H9 (cell line): ENCODE results near the gene ZC3H8. TPM values are rescaled to one million over a fixed set of nuclear protein-coding genes. Genes with fewer than 3 reads are reported as not detected.

ENCODE experiments used
- DNase-seq: peaks from one replicate; pipeline ENCODE4 v3.0.0-alpha.2; 2017
- H2AFZ ChIP-seq: one replicate; pipeline ENCODE4 v1.6.1; 2013; ENCODE audit warnings: mild to moderate bottlenecking, low read length, control low read depth, moderate library complexity
- H2AK5ac ChIP-seq: 2 replicates; pipeline ENCODE4 v1.6.1; 2013; ENCODE audit warnings: low read length, control low read depth, mixed read lengths; ENCODE audit not compliant: insufficient read length
- H2BK120ac ChIP-seq: one replicate; pipeline ENCODE4 v1.6.1; 2013; ENCODE audit warnings: low read depth, mild to moderate bottlenecking, low read length, control low read depth, inconsistent platforms; ENCODE audit not compliant: poor library complexity, severe bottlenecking
- H2BK12ac ChIP-seq: 2 replicates; pipeline ENCODE4 v1.6.1; 2013; ENCODE audit warnings: low read length, control low read depth, mixed read lengths, low read depth; ENCODE audit not compliant: insufficient read length
- H2BK15ac ChIP-seq: 2 replicates; pipeline ENCODE4 v1.6.1; 2013; ENCODE audit warnings: low read depth, low read length, control low read depth
- H2BK20ac ChIP-seq: one replicate; pipeline ENCODE4 v1.6.1; 2013; ENCODE audit warnings: low read depth, mild to moderate bottlenecking, low read length, control low read depth, inconsistent platforms; ENCODE audit not compliant: poor library complexity, severe bottlenecking
- H2BK5ac ChIP-seq: 2 replicates; pipeline ENCODE4 v1.6.1; 2013; ENCODE audit warnings: low read length, control low read depth, mixed read lengths; ENCODE audit not compliant: insufficient read length
- H3K14ac ChIP-seq: 2 replicates; pipeline ENCODE4 v1.6.1; 2013; ENCODE audit warnings: low read length, control low read depth; ENCODE audit not compliant: insufficient read depth
- H3K18ac ChIP-seq: 2 replicates; pipeline ENCODE4 v1.6.1; 2013; ENCODE audit warnings: low read depth, mild to moderate bottlenecking, mixed read lengths, low read length, control low read depth; ENCODE audit not compliant: insufficient read length
- H3K23ac ChIP-seq: 2 replicates; pipeline ENCODE4 v1.6.1; 2013; ENCODE audit warnings: low read length, control low read depth, mixed read lengths, low read depth; ENCODE audit not compliant: insufficient read length
- H3K23me2 ChIP-seq: 2 replicates; pipeline ENCODE4 v1.6.1; 2013; ENCODE audit warnings: low read depth, mild to moderate bottlenecking, mixed read lengths, low read length, control low read depth; ENCODE audit not compliant: insufficient read length, poor library complexity, severe bottlenecking
- H3K27ac ChIP-seq: 2 replicates; pipeline ENCODE4 v1.5.1; 2013; ENCODE audit warnings: low read length, control low read depth, mixed read lengths, low read depth; ENCODE audit not compliant: insufficient read length
- H3K27me3 ChIP-seq: 2 replicates; pipeline ENCODE4 v1.6.1; 2013; ENCODE audit warnings: low read length, control low read depth, inconsistent platforms; ENCODE audit not compliant: insufficient read depth
- H3K4ac ChIP-seq: 2 replicates; pipeline ENCODE4 v1.6.1; 2013; ENCODE audit warnings: low read depth, mild to moderate bottlenecking, control low read depth, inconsistent platforms, low read length, moderate library complexity
- H3K4me1 ChIP-seq: 2 replicates; pipeline ENCODE4 v1.6.1; 2013; ENCODE audit warnings: low read length, control low read depth, inconsistent platforms; ENCODE audit not compliant: insufficient read depth
- H3K4me2 ChIP-seq: 2 replicates; pipeline ENCODE4 v1.6.1; 2013; ENCODE audit warnings: low read length, control low read depth, mixed read lengths; ENCODE audit not compliant: insufficient read length, insufficient read depth
- H3K56ac ChIP-seq: 2 replicates; pipeline ENCODE4 v1.6.1; 2013; ENCODE audit warnings: low read depth, mild to moderate bottlenecking, mixed read lengths, low read length, control low read depth; ENCODE audit not compliant: insufficient read length
- H3K79me1 ChIP-seq: 2 replicates; pipeline ENCODE4 v1.6.1; 2013; ENCODE audit warnings: low read depth, mild to moderate bottlenecking, moderate library complexity, low read length, control low read depth, inconsistent platforms; ENCODE audit not compliant: insufficient read depth, poor library complexity, severe bottlenecking
- H3K79me2 ChIP-seq: 2 replicates; pipeline ENCODE4 v1.6.1; 2013; ENCODE audit warnings: low read length, control low read depth, inconsistent platforms; ENCODE audit not compliant: insufficient read depth
- H3K9ac ChIP-seq: 2 replicates; pipeline ENCODE4 v1.6.1; 2013; ENCODE audit warnings: low read length, control low read depth, mixed read lengths; ENCODE audit not compliant: insufficient read length; ENCODE audit errors: extremely low read depth
- H3K9me3 ChIP-seq: one replicate; pipeline ENCODE4 v1.6.1; 2013; ENCODE audit warnings: low read depth, low read length, inconsistent platforms; ENCODE audit not compliant: control insufficient read depth
- H3T11ph ChIP-seq: one replicate; pipeline ENCODE4 v1.6.1; 2013; ENCODE audit warnings: mild to moderate bottlenecking, low read length, control low read depth, inconsistent platforms
- H4K20me1 ChIP-seq: one replicate; pipeline ENCODE4 v1.6.1; 2013; ENCODE audit not compliant: control insufficient read depth, insufficient read length, insufficient read depth
- H4K5ac ChIP-seq: 2 replicates; pipeline ENCODE4 v1.6.1; 2013; ENCODE audit warnings: low read depth, mild to moderate bottlenecking, mixed read lengths, low read length, control low read depth; ENCODE audit not compliant: insufficient read length
- H4K8ac ChIP-seq: replicated peaks from 2 replicates; pipeline ENCODE4 v1.6.1; 2013; ENCODE audit warnings: low read length, control low read depth, mixed read lengths, low read depth; ENCODE audit not compliant: insufficient read length
- H4K91ac ChIP-seq: 2 replicates; pipeline ENCODE4 v1.6.1; 2013; ENCODE audit warnings: low read depth, mild to moderate bottlenecking, moderate library complexity, mixed read lengths, low read length, control low read depth; ENCODE audit not compliant: insufficient read length
- H3K27ac Mint-ChIP-seq, 3 experiments: 2 replicates in 2 of 3; 3 replicates in 1 of 3; pipeline ENCODE4 v1.8.0; 2020 to 2021; ENCODE audit warnings: mixed read lengths in 3 of 3, mild to moderate bottlenecking in 1 of 3, moderate library complexity in 1 of 3
- H3K27me3 Mint-ChIP-seq: 2 replicates; pipeline ENCODE4 v1.8.0; 2021; ENCODE audit warnings: low read depth, mild to moderate bottlenecking, moderate library complexity, mixed read lengths
- H3K36me3 Mint-ChIP-seq, 3 experiments: 2 replicates in 2 of 3; 3 replicates in 1 of 3; pipeline ENCODE4 v1.8.0; 2020 to 2021; ENCODE audit warnings: low read depth in 3 of 3, mixed read lengths in 3 of 3; ENCODE audit not compliant: insufficient read depth in 1 of 3
- H3K4me1 Mint-ChIP-seq, 2 experiments: 2 replicates each; pipeline ENCODE4 v1.8.0; 2020; ENCODE audit warnings: mixed read lengths in 2 of 2
- H3K4me3 Mint-ChIP-seq, 2 experiments: 2 replicates in 1 of 2; 3 replicates in 1 of 2; pipeline ENCODE4 v1.8.0; 2020 to 2021; ENCODE audit warnings: mild to moderate bottlenecking in 2 of 2, mixed read lengths in 2 of 2, moderate library complexity in 1 of 2
- H3K9me3 Mint-ChIP-seq, 2 experiments: 2 replicates in 1 of 2; 3 replicates in 1 of 2; pipeline ENCODE4 v1.8.0; 2020; ENCODE audit warnings: mild to moderate bottlenecking in 2 of 2, mixed read lengths in 2 of 2, moderate library complexity in 1 of 2
- WGBS: extraction: QIAGEN DNeasy Blood & Tissue Kit; methylation state at CpG from one replicate; pipeline ENCODE4 v1.1.7; 2013; ENCODE audit warnings: missing lambda C conversion rate, low lambda C conversion rate, mixed read lengths; ENCODE audit not compliant: insufficient read length; ENCODE audit errors: extremely low coverage; 5-methylcytosine and 5-hydroxymethylcytosine counted together
- total RNA-seq: library from RNA; stranded (reverse); gene quantifications from 2 replicates; pipeline ENCODE4 v1.2.1, GENCODE V29; 2021
- TF ChIP-seq, protein P1 (sequence below): fragments of 200-600 bp; sonication (generic); conservative IDR thresholded peaks from 3 replicates; pipeline ENCODE4 v1.8.0; 2021; ENCODE audit warnings: antibody characterized with exemption, mild to moderate bottlenecking

ZC3H8 gene
- total RNA-seq, 1 experiment from 2014 or later = 6.9 TPM

- no peak overlapping the region for H3K18ac ChIP-seq
- no peak overlapping the region for H3K56ac ChIP-seq
- no peak overlapping the region for H3K4me2 ChIP-seq
- no peak overlapping the region for H2BK120ac ChIP-seq
- H3K9ac ChIP-seq = no peak overlapping the region
- H3K4me1 Mint-ChIP-seq = peaks cover 6 to 9% of the 10 kb centered on the region in 2 experiments
- H2BK5ac ChIP-seq = no peak overlapping the region
- H2AFZ ChIP-seq = no peak overlapping the region
- H4K5ac ChIP-seq = no peak overlapping the region
- no peak overlapping the region for H3K14ac ChIP-seq
- H4K91ac ChIP-seq = no peak overlapping the region
- no peaks in the 10 kb centered on the region for H3K79me2 ChIP-seq
- no peak overlapping the region for H3K27ac ChIP-seq
- H3K27ac Mint-ChIP-seq = no peak overlapping the region
- TF ChIP-seq, protein P1, sequence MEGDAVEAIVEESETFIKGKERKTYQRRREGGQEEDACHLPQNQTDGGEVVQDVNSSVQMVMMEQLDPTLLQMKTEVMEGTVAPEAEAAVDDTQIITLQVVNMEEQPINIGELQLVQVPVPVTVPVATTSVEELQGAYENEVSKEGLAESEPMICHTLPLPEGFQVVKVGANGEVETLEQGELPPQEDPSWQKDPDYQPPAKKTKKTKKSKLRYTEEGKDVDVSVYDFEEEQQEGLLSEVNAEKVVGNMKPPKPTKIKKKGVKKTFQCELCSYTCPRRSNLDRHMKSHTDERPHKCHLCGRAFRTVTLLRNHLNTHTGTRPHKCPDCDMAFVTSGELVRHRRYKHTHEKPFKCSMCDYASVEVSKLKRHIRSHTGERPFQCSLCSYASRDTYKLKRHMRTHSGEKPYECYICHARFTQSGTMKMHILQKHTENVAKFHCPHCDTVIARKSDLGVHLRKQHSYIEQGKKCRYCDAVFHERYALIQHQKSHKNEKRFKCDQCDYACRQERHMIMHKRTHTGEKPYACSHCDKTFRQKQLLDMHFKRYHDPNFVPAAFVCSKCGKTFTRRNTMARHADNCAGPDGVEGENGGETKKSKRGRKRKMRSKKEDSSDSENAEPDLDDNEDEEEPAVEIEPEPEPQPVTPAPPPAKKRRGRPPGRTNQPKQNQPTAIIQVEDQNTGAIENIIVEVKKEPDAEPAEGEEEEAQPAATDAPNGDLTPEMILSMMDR = no peak
- H4K8ac ChIP-seq = no peak overlapping the region
- H2AK5ac ChIP-seq = no peak overlapping the region
- H3K27me3 Mint-ChIP-seq = no peaks in the 10 kb centered on the region
- no peak overlapping the region for H3T11ph ChIP-seq
- no peaks in the 10 kb centered on the region for H3K4me1 ChIP-seq
- no peak overlapping the region for H3K4me3 Mint-ChIP-seq
- no peak overlapping the region for H2BK20ac ChIP-seq
- H4K20me1 ChIP-seq = no peaks in the 10 kb centered on the region
- H3K4ac ChIP-seq = no peak overlapping the region
- H2BK12ac ChIP-seq = no peak overlapping the region
- no CpG with 5 or more reads among the region's 3 CpGs for WGBS
- no peaks in the 10 kb centered on the region for H3K27me3 ChIP-seq
- peaks cover 3 to 12% (median 7%) of the 10 kb centered on the region in 3 experiments; a peak in 6 of 7 replicates for H3K36me3 Mint-ChIP-seq
- H3K79me1 ChIP-seq = no peaks in the 10 kb centered on the region
- no peaks in the 10 kb centered on the region for H3K9me3 Mint-ChIP-seq
- no peak for DNase-seq
- peak overlapping the region; percentile 56 for H3K23ac ChIP-seq
- H3K23me2 ChIP-seq = peaks cover 3% of the 10 kb centered on the region
- H3K9me3 ChIP-seq = no peaks in the 10 kb centered on the region
- no peak overlapping the region for H2BK15ac ChIP-seq
Measured at GRCh38 chr2:112251271-112251670, 3.6 kb downstream of the ZC3H8 start.
